CD8-positive, alpha-beta memory T cell (primary cell): ENCODE results near the gene ATP8A1. TPM values are rescaled to one million over a fixed set of nuclear protein-coding genes. Genes with fewer than 3 reads are reported as not detected.

Experiments used
- CTCF ChIA-PET: fragments of 350-600 bp; sonication (Branson Sonifier 250); formaldehyde crosslinking; loops from one replicate; lab custom pipeline; 2021; ENCODE audit warnings: antibody characterized with exemption; lab: Charles Lee
- POLR2A ChIA-PET: fragments of 350-600 bp; sonication (Branson Sonifier 250); formaldehyde crosslinking; loops from one replicate; lab custom pipeline; 2021; ENCODE audit warnings: antibody characterized with exemption; lab: Charles Lee
- DNase-seq, 5 donors: peaks; one replicate each; pipeline versions ENCODE4 v3.0.0 to v3.0.0-alpha.2; 2020 to 2022; ENCODE audit warnings: mixed read lengths in 1 of 5
- H3K27ac ChIP-seq: one replicate; pipeline ENCODE4 v1.7.0; 2013; ENCODE audit warnings: low read depth, mild to moderate bottlenecking, low read length, moderate library complexity
- H3K27me3 ChIP-seq: 2 replicates; pipeline ENCODE4 v1.7.0; 2013; ENCODE audit warnings: low read length, mild to moderate bottlenecking; ENCODE audit not compliant: insufficient read depth, poor library complexity, severe bottlenecking
- H3K36me3 ChIP-seq: 2 replicates; pipeline ENCODE4 v1.7.0; 2013; ENCODE audit warnings: mild to moderate bottlenecking, low read length, moderate library complexity; ENCODE audit not compliant: insufficient read depth
- H3K4me1 ChIP-seq: 2 replicates; pipeline ENCODE4 v1.7.0; 2013; ENCODE audit warnings: mild to moderate bottlenecking, low read length, moderate library complexity; ENCODE audit not compliant: insufficient read depth
- H3K4me3 ChIP-seq: 2 replicates; pipeline ENCODE4 v1.7.0; 2013; ENCODE audit warnings: mild to moderate bottlenecking, low read length
- H3K9me3 ChIP-seq: 2 replicates; pipeline ENCODE4 v1.7.0; 2013; ENCODE audit warnings: mild to moderate bottlenecking, low read length
- H3K27ac Mint-ChIP-seq, 8 donors: one replicate each; pipeline ENCODE4 v1.8.0; 2020 to 2021; ENCODE audit warnings: mixed read lengths in 8 of 8, mild to moderate bottlenecking in 6 of 8, inconsistent platforms in 3 of 8, moderate library complexity in 3 of 8
- H3K27me3 Mint-ChIP-seq, 2 donors: one replicate each; pipeline ENCODE4 v1.8.0; 2020 to 2021; ENCODE audit warnings: mixed read lengths in 2 of 2, mild to moderate bottlenecking in 1 of 2, moderate library complexity in 1 of 2
- H3K36me3 Mint-ChIP-seq, 3 donors: one replicate each; pipeline ENCODE4 v1.8.0; 2020 to 2021; ENCODE audit warnings: mixed read lengths in 3 of 3, inconsistent platforms in 1 of 3, mild to moderate bottlenecking in 1 of 3
- H3K4me1 Mint-ChIP-seq, 3 donors: one replicate each; pipeline ENCODE4 v1.8.0; 2020 to 2021; ENCODE audit warnings: mixed read lengths in 3 of 3, inconsistent platforms in 1 of 3, mild to moderate bottlenecking in 1 of 3
- H3K4me3 Mint-ChIP-seq, 7 donors: one replicate each; pipeline ENCODE4 v1.8.0; 2020 to 2021; ENCODE audit warnings: mixed read lengths in 7 of 7, mild to moderate bottlenecking in 6 of 7, moderate library complexity in 4 of 7, inconsistent platforms in 2 of 7
- H3K9me3 Mint-ChIP-seq, 5 donors: one replicate each; pipeline ENCODE4 v1.8.0; 2020 to 2022; ENCODE audit warnings: mixed read lengths in 5 of 5, mild to moderate bottlenecking in 3 of 5, moderate library complexity in 2 of 5, inconsistent platforms in 1 of 5
- polyA plus RNA-seq: library from polyadenylated mRNA; unstranded; fragments of 300-500 nt; fragmentation: Illumina TruSeq; gene quantifications from one replicate; pipeline ENCODE4 v1.2.3, GENCODE V29; 2021
- total RNA-seq, 2 experiments: library from RNA; stranded (reverse); gene quantifications; one replicate each; pipeline ENCODE4 v1.2.3, GENCODE V29; 2021

ATP8A1 gene
- total and polyA plus RNA-seq, 3 experiments from 2014 or later = 13.8 to 24.4 (median 23.3) TPM

DNA sequence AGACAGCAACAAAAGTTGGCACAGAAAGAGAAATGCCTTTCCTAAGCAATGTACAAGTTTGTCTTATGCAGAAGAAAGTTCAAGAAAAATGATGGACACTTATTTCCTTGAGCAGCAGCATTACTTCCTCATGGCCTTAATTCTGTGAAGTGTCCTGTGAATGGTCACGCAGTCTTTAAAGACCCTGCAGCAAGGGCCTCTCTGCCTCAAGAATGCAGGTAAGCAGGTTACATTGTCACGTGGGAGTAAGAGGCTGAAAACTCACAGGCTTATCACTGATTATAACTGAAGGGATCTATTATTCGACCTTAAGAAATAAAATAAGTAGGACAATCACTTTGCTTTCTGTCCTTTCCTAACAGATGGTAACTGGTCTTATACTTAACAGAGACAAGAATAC, 109.1 kb downstream of the ATP8A1 start:
- ChIA-PET POLR2A (no interaction called here), CTCF (no interaction called here)
- Histone ChIP-seq H3K9me3 (no peaks in the 10 kb centered on the region), H3K27ac (no peak overlapping the region), H3K27me3 (no peaks in the 10 kb centered on the region), H3K36me3 (peaks cover 12% of the 10 kb centered on the region), H3K4me3 (no peak overlapping the region), H3K4me1 (no peaks in the 10 kb centered on the region)
- Mint-ChIP-seq H3K9me3 (no peaks in the 10 kb centered on the region), H3K36me3 (peaks cover 5 to 45% (median 15%) of the 10 kb centered on the region in 3 donors), H3K4me3 (no peak overlapping the region), H3K27ac (no peak overlapping the region), H3K27me3 (no peaks in the 10 kb centered on the region), H3K4me1 (no peaks in the 10 kb centered on the region)
- no peak for DNase-seq

DNA sequence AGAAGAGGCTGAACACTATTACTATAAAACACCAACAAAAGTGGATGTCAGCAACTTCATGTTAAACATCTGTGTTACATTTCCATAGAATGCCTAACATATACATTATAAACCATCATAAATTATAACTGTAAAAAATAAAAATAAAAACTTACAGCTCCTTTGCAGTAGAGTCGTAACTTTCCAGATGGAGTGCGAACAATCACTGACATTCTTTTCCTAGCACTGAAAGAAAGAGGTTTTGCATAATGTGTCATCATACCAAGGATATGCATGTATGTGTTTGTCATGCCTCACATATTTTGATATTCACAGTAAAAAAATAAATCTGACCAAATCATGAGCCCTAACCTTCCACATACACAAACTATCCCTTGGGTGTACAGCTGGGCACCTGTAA, 113.1 kb downstream of the ATP8A1 start:
- peaks cover 13 to 41% (median 21%) of the 10 kb centered on the region in 3 donors for H3K36me3 Mint-ChIP-seq
- peaks cover 4 to 27% (median 15%) of the 10 kb centered on the region in 3 donors for H3K4me1 Mint-ChIP-seq
- Histone ChIP-seq H3K9me3 (no peaks in the 10 kb centered on the region), H3K27me3 (no peaks in the 10 kb centered on the region), H3K4me1 (no peaks in the 10 kb centered on the region), H3K4me3 (no peak overlapping the region), H3K36me3 (no peaks in the 10 kb centered on the region), H3K27ac (no peak overlapping the region)
- no peaks in the 10 kb centered on the region for H3K27me3 Mint-ChIP-seq
- no peak for DNase-seq
- CTCF ChIA-PET = interaction anchor here (1.0 kb wide), 1 partner anchor 10 kb away, joined by 4 read pairs; no protein-coding TSS in a partner anchor
- no peak overlapping the region for H3K27ac Mint-ChIP-seq
- no peak overlapping the region for H3K4me3 Mint-ChIP-seq
- POLR2A ChIA-PET = no interaction called here
- no peaks in the 10 kb centered on the region for H3K9me3 Mint-ChIP-seq

DNA sequence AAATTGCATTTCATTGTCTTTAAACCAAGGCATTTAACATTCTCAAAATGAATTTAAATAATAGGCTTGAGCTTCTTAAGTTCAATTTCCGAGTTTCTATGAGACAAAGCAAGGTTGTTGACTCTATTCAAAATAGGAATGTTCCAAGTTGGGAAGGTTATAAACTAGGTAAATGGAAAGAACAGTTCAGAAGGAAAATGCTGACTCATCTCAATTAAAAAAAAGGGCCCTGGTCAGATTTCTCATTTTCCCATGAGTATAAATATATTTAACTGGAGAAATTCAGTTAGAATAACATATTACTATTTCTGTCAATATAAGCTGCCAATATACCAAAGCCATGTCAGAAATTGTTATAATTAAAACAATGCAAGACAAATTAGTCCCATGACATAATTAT, 113.8 kb downstream of the ATP8A1 start:
- Histone ChIP-seq H3K27me3 (no peaks in the 10 kb centered on the region), H3K27ac (no peak overlapping the region), H3K4me1 (no peaks in the 10 kb centered on the region), H3K4me3 (no peak overlapping the region), H3K9me3 (no peaks in the 10 kb centered on the region), H3K36me3 (no peaks in the 10 kb centered on the region)
- Mint-ChIP-seq H3K4me3 (no peak overlapping the region), H3K9me3 (no peaks in the 10 kb centered on the region), H3K36me3 (peaks cover 13 to 46% (median 21%) of the 10 kb centered on the region in 3 donors), H3K27ac (no peak overlapping the region), H3K4me1 (peaks cover 10 to 33% (median 21%) of the 10 kb centered on the region in 3 donors), H3K27me3 (no peaks in the 10 kb centered on the region)
- POLR2A ChIA-PET = no interaction called here
- no peak for DNase-seq
- CTCF ChIA-PET = interaction anchor here (1.0 kb wide), 1 partner anchor 11 kb away, joined by 4 read pairs; no protein-coding TSS in a partner anchor

DNA sequence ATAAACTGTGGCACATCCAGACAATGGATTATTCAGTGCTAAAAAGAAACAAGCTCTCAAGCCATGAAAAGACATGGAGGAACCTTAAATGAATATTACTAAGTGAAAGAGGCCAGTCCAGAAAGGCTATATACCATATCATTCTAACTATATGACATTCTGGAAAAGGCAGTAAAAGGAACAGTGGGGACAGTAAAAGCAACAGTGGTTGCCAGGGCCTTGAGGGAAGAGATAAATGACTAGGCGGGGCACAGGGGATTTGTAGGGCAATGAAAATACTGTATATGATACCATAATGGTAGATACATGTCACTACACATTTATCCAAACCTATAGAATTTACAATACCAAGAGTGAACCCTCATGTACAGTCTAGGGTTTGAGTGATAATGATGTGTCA, 115.3 kb downstream of the ATP8A1 start:
- H3K36me3 Mint-ChIP-seq = peaks cover 13 to 52% (median 22%) of the 10 kb centered on the region in 3 donors
- POLR2A ChIA-PET = no interaction called here
- DNase-seq = no peak

DNA sequence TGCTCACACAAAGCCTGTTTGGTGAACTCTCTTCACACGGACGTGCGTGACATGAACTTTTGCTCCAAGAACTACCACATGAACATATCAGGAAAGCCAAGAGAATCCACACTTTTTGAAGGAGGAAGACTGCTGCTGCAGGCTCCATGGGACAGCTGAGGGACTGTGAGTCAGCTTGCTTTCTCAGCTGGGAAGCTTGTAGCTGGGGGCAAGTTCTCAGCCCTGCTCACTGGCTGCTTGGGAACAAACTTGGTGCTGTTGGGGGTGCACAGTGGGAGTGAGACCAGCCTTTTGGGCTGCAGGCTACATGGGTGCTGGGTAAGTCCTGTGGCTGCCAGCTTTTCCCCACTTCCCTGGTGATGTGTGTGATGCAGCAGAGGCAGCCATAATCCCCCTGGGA, 123.9 kb downstream of the ATP8A1 start:
- peaks cover 8 to 85% (median 31%) of the 10 kb centered on the region in 3 donors for H3K36me3 Mint-ChIP-seq
- peaks cover 4% of the 10 kb centered on the region for H3K36me3 ChIP-seq
- H3K4me3 Mint-ChIP-seq = no peak overlapping the region
- H3K27ac Mint-ChIP-seq = peak overlapping the region in 1 of 8 donors; percentile 1
- peaks cover 18 to 32% (median 23%) of the 10 kb centered on the region in 3 donors for H3K4me1 Mint-ChIP-seq
- H3K4me1 ChIP-seq = no peaks in the 10 kb centered on the region
- H3K9me3 ChIP-seq = no peaks in the 10 kb centered on the region
- no peaks in the 10 kb centered on the region for H3K9me3 Mint-ChIP-seq
- H3K27ac ChIP-seq = no peak overlapping the region
- CTCF ChIA-PET = no interaction called here
- POLR2A ChIA-PET = no interaction called here
- H3K4me3 ChIP-seq = no peak overlapping the region
- H3K27me3 Mint-ChIP-seq = peaks cover 0 to 1% of the 10 kb centered on the region in 2 donors
- H3K27me3 ChIP-seq = no peaks in the 10 kb centered on the region
- no peak for DNase-seq

More for the DNA sequence above, 115.3 kb downstream of the ATP8A1 start:
- Histone ChIP-seq H3K4me3 (no peak overlapping the region), H3K9me3 (no peaks in the 10 kb centered on the region), H3K36me3 (no peaks in the 10 kb centered on the region), H3K4me1 (no peaks in the 10 kb centered on the region), H3K27ac (no peak overlapping the region), H3K27me3 (no peaks in the 10 kb centered on the region)
- Mint-ChIP-seq H3K4me3 (no peak overlapping the region), H3K9me3 (no peaks in the 10 kb centered on the region), H3K27ac (peak overlapping the region in 3 of 8 donors; percentile 18 to 49 (median 19)), H3K27me3 (no peaks in the 10 kb centered on the region), H3K4me1 (peaks cover 20 to 46% (median 31%) of the 10 kb centered on the region in 3 donors)
- CTCF ChIA-PET = interaction anchor here (0.9 kb wide), 1 partner anchor 22 kb away, joined by 3 read pairs; no protein-coding TSS in a partner anchor

DNA sequence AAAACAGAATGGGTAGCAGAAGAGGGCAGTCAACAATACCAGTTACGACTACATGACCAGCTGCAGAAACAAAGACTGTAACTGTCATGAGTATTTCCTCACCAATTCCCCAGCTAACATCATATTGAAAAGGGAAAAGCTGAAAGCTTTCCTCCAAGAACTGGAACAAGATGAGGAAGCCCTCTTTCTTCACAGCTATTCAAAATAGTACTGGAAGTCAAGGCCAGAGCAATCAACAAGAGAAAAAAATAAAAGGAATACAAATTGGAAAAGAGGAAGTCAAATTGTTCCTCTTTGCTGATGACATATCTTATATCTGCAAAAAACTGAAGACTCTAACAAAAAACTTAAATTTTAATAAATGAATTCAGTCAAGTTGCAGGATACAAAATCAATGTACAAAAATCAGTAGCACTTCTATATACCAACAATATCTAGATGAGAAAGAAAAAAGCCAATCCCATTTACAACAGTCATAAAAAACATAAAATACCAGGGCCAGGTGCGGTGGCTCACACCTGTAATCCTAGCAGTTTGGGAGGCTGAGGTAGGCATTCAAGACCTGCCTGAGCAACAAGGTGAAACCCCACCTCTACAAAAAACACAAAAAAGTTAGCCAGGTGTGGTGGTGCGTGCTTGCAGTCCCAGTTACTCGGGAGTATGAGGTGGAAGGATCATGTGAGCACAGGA, 125.4 kb downstream of the ATP8A1 start:
- ChIA-PET CTCF (no interaction called here), POLR2A (no interaction called here)
- Histone ChIP-seq H3K27me3 (no peaks in the 10 kb centered on the region), H3K4me3 (no peak overlapping the region), H3K27ac (no peak overlapping the region), H3K36me3 (peaks cover 4% of the 10 kb centered on the region), H3K4me1 (no peaks in the 10 kb centered on the region), H3K9me3 (no peaks in the 10 kb centered on the region)
- H3K4me3 Mint-ChIP-seq = no peak overlapping the region
- H3K4me1 Mint-ChIP-seq = peaks cover 9 to 18% (median 13%) of the 10 kb centered on the region in 3 donors
- no peak for DNase-seq
- peaks cover 0 to 1% of the 10 kb centered on the region in 2 donors for H3K27me3 Mint-ChIP-seq
- no peak overlapping the region for H3K27ac Mint-ChIP-seq
- H3K9me3 Mint-ChIP-seq = no peaks in the 10 kb centered on the region
- H3K36me3 Mint-ChIP-seq = peaks cover 8 to 94% (median 30%) of the 10 kb centered on the region in 3 donors

DNA sequence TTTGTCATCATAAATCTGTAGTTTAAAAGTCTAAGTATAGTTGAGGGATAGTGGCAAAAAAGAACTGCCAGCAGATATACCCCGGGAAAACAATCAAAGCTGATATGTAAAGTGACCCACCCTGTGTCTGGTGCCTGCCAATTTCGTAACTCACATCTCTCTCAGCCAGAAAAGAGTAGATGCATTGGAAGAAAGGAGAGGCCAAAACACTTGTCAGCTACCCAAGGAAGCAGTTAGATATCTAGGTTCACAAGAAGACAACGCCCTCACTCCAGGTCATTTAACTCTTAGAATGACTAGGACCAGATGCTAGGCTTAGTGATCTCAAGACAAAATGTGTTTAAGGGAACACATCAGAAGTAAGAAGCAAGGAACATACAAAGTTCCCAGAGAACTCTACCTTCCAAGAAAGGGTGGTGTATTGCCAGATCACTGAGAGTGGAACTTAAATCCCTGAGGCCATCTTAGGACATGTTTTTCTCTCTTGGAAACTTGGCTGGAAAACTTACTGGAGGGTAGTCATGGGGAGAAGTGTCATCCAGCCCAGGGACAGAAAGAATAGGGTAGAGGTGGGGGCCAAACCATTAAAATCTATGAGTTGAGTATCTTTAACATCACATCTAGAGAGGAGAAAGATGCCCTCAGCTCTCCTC, 133.7 kb downstream of the ATP8A1 start:
- no peak overlapping the region for H3K4me3 ChIP-seq
- Mint-ChIP-seq H3K9me3 (no peaks in the 10 kb centered on the region), H3K36me3 (peaks cover 6 to 82% (median 20%) of the 10 kb centered on the region in 3 donors), H3K4me3 (peak overlapping the region in 1 of 7 donors; percentile 25), H3K4me1 (no peaks in the 10 kb centered on the region), H3K27ac (peak overlapping the region in 3 of 8 donors; percentile 17 to 61 (median 50)), H3K27me3 (no peaks in the 10 kb centered on the region)
- no peaks in the 10 kb centered on the region for H3K9me3 ChIP-seq
- no peak overlapping the region for H3K27ac ChIP-seq
- DNase-seq = no peak
- peaks cover 13% of the 10 kb centered on the region for H3K36me3 ChIP-seq
- no peaks in the 10 kb centered on the region for H3K27me3 ChIP-seq
- H3K4me1 ChIP-seq = no peaks in the 10 kb centered on the region
- ChIA-PET CTCF (no interaction called here), POLR2A (no interaction called here)
